CD1c-positive myeloid dendritic cell (primary cell): ENCODE data around the gene SERPINI2.

Experiments
- DNase-seq: peaks from one replicate; pipeline ENCODE4 v3.0.0-alpha.2; 2016; ENCODE audit errors: extremely low spot score

SERPINI2 gene

DNA sequence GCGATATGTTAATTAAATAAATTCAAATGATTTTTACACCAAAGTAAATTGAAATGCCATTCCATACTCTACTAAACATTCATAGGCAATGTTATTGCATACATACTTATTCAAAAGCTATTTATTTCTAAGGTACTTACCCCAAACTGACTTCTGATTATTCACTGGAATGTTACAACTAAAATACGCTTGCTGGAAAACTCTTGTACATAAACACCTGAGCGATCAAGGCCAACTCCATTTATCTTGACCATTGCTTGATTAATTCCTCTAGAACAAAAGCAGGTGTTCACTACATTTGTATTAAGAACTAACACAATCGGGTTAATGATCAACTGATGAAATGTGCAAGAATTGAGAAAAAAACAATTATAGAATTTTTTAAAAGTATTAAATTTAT lies at the start of gene SERPINI2:
Gene SERPINI2 (minus strand): TSS at position 180 of the 400 bp plus-strand sequence. CDS start 2,208 bp downstream, outside the sequence.
- DNase-seq, result no peak

GRCh38 chr3:167521006-167521355 lies 47.1 kb upstream of the SERPINI2 start:
- DNase-seq, result peak; percentile 43

DNA sequence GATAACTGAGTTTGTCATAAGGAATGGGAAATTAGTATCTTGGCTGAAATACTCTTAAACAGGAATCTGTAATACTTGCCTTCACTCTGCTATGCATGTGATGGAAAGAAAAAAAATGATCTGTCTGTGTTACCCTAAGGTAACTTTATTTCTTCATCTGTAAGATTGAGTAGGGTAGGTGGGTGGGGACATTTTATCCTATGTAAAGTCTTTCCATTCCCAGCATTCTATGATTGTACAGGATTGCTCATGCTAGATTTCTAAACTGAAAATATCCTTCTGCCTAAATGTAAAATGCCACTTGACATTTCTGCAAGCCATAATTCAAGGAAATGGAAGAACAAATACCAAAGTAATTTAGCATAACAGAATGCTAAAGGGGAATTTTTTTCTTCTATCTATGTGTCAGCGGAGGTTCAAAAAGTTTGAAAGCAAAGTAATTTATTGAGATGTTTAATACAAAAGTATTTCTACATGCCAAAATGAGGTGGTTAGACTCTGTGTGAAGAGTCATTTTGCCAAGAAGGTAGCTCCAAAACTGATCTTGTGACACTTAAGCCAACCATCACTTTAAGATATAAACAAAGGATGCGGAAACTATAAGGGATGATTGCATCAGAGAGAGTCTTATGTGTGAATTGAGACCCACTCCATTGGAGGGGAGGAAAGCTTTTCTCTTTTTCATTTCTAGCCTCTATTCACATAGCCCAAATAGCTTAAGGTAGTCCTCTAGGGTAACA lies 46.6 kb upstream of the SERPINI2 start:
- no peak for DNase-seq

DNA sequence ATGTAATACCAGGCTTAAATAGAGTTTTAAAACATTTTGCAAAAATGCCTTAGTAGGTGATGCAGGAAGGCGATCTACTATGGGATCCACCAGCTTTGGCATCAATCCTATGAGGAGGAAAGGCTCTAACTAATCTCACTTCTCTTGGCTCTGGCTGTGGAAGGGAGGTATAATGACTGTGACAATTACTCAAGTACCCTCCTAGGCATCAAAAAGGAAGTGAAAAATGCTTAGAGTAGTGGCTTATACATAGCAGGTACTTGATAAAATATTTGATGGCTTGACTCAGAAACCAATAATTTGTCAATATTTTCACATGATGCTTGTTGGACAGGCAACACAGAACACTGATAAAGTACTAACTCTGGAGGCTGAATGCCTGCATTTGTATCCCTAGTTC lies 34.1 kb upstream of the SERPINI2 start:
- DNase-seq, result peak; percentile 10

GRCh38 chr3:167502401-167502800 lies 28.6 kb upstream of the SERPINI2 start:
- DNase-seq, result peak; percentile 28

- DNase-seq, result peak; percentile 8
Observed at GRCh38 chr3:167501941-167502340, 28.1 kb upstream of the SERPINI2 start.

DNA sequence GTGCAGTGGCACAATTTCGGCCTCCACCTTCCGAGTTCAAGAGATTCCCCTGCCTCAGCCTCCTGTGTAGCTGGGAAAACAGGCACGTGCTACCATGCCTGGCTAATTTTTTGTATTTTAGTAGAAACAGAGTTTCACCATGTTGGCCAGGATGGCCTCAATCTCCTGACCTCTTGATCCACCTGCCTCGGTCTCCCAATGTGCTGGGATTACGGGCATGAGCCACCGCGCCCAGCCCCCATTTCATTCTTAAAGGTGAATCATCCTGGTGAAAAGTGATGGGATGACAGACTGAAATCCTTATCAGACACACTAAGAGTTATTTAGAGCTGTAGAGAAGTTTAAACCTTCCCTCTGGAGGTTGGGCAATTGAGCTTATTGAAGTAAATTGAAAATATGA lies 24.1 kb upstream of the SERPINI2 start:
- no peak for DNase-seq

- peak; percentile 23 for DNase-seq
Observed at GRCh38 chr3:167493244-167493643, 19.4 kb upstream of the SERPINI2 start.

DNA sequence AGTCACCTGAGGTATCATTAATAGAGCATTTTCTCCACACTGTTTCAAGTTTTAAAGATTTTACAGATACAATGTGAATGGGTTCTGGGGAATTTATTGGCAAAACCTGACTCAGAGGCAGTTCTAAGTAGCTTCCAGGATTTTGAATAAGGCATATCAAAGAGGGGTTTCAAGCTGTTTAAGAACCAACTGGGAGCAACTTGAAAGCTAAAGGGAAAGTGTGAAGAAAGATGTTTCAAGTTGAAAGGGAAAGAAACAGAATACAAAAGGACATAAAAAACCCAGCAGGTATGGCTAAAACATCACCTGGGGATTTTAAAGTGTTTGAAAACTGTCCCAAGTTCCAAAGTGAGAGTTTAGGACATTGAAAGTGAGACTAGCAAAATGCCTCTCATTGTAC lies 17.8 kb upstream of the SERPINI2 start:
- DNase-seq, result no peak

DNA sequence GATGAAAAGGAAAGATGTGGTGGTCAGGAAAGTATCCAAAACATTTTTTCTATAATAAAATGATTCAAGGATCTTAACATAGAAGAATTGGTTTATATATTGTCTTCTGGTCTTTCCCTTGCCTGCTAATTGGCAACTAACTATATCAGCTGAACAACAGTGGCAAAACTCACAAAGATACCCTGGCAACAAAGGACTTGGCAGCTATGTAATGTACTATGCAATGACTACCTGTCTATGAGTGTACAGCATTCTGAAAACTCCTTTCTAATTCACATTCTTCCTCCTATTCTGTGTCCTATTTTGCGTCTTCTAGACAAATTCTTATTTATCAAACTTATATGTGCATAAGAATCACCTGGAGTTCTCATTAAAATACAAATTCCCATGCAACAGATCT lies 15.7 kb upstream of the SERPINI2 start:
- no peak for DNase-seq

GRCh38 chr3:167487556-167487955 lies 13.7 kb upstream of the SERPINI2 start:
- DNase-seq, result no peak

GRCh38 chr3:167484551-167484950 lies 10.7 kb upstream of the SERPINI2 start:
- DNase-seq, result no peak

DNA sequence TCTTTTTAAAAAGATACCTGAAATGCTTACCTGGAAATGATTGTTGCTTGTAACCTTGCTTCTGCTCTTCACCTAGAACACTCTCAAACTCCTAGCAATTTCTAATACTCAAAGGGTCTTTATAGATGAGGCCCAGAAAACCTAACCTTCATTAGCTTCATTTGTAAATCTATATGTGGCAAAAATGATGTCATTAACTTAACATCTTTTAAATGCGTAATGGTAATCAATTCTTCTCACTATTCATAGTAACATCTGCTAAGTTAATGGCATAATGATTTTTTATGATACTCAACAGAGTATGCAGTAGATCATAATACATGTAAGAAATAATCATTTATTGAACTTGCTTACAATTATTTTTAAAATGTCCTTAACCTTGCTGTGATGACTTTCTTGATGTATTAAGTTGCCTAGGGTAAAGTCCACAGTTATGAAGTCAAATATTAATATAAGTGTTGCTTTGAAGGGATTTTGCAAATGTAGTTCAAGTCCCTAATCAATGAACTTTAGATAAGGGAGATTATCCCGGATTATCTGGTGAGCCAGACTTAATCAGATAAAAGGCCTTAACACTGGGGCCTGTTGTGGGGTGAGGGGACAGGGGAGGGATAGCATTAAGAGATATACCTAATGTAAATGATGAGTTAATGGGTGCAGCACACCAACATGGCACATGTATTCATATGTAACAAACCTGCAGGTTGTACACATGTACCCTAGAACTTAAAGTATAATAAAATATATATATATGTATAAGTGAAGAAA lies 10.1 kb upstream of the SERPINI2 start:
- DNase-seq, result no peak

DNA sequence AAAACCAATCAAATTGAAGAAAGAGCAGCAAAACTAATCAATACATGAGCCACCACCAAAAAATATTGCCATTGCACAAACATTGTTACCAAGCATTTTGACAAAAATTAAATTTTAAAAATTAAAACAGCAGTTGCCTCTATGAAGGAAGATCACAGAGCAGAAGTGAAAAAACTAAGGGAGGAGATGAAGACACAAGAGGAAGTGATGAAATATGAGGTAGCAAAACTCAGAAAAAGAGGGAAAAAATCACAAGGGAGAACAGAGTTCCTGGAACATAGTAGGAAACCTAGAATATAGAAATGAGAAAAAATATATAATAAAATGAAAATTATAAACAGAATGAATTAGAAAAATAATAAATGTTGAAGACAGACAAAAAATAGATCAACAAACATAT lies 7.3 kb upstream of the SERPINI2 start:
- peak; percentile 20 for DNase-seq

DNA sequence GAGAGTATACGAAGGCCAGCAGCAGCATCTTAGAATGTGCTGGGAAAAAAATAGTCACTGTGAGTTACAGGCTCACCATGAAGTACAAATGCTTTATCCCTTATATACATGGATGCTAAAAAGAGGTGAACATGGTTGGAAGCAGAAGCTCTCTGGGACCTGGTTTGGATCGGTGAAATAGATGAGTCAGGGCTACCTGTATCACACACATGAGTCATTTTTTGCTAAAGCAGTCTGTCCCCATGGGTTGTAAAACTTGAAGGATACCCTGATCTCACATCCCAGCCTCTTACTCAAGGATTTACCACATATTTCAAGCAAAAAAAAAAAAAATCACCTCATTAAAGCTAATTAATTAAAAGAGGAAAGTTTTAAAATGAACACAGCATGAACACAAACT lies 6.9 kb upstream of the SERPINI2 start:
- DNase-seq, result no peak

GRCh38 chr3:167469381-167469780 lies 4.5 kb downstream of the SERPINI2 start:
- no peak for DNase-seq

- no peak for DNase-seq
Observed at GRCh38 chr3:167467848-167468611, 5.8 kb downstream of the SERPINI2 start.

DNA sequence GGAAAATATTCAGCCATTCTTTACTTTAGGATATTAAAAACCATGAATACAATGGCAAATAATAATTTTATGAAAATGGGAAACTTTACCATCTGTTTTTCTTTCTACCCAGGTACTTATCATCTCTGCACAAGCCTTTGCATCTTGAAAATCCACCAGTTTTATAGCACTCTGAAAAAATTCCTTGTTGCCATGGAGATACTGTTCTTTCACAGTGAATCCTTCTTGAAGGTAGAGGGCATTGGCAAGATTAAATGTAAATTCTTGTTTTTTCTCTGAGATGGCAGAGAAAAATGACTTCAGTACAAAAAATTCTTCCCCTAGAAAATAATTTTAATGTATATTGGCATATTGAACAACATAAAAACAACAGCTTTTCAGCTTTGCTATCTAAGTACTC lies 6.9 kb downstream of the SERPINI2 start:
- DNase-seq, result no peak

DNA sequence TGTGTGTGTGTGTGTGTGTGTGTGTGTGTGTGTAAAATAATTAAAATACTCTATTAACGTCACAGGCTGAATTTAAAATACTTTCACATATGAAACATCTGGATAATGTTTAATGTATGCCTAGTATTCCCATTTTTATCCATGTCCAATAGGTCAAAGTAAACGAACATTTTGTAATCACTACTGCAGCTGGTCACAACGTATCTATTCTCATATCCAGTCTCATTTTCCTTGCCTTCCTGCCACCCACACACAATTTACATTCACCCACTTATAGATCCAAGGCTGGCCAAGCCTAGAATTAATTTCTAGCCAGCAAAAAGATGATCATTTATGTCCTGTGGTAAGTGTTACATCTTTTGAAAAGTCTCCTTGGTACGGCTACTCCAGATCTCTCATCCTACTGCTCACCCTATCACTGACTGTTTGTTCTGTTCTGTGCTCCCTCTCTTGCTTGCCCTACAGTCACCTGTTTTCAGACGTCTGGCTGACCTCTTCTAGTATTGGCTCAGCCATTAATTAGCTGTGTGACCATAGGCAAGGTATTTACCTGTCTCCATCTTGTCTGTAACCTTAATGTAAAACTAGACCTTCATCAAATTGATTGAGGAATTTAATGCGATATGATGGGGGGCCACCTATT lies 17.6 kb downstream of the SERPINI2 start:
- DNase-seq, result no peak

- DNase-seq, result no peak
Observed at GRCh38 chr3:167453815-167454214, 20.0 kb downstream of the SERPINI2 start.

- DNase-seq, result no peak
Observed at GRCh38 chr3:167451282-167451681, 22.6 kb downstream of the SERPINI2 start.

DNA sequence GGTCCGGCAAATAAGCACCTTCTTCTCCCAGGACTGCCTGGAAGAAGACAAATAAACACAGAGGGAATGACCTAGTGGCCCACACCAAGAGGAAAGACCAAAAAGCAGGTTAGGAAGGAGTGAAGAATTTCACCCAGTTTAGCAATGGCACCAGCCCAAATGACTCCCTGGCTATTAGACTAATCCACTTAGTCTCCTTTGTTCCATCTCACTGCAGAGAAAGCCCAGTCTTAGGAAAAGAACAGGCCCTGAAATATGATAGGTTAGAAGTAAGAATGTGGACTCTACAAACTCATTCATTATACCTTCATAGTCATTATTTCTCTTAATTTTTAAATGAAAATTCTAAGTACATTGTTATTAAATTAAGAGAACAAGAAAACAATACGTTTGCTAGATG lies 23.2 kb downstream of the SERPINI2 start:
- no peak for DNase-seq
